CD4-positive, CD25-positive, alpha-beta regulatory T cell (primary cell): ENCODE data around the gene CCL8. TPM values are rescaled to one million over a fixed set of nuclear protein-coding genes. Genes with fewer than 3 reads are reported as not detected.

Experiments
- ATAC-seq, 2 donors: fragments of 150-1000 bp; cut with Tn5 transposase; one replicate each; pipeline ENCODE4 v1.10.0; 2021; ENCODE audit warnings: low read depth in 2 of 2, moderate number of reproducible peaks in 2 of 2, moderate library complexity in 1 of 2
- DNase-seq, 3 donors: peaks; one replicate each; pipeline versions ENCODE4 v3.0.0 to v3.0.0-alpha.2; 2012 to 2022; ENCODE audit warnings: mixed read lengths in 1 of 3
- H3K27ac ChIP-seq: one replicate; pipeline ENCODE4 v1.7.0; 2013; ENCODE audit warnings: mild to moderate bottlenecking, low read length; ENCODE audit not compliant: insufficient read depth, poor library complexity, severe bottlenecking
- H3K27me3 ChIP-seq: one replicate; pipeline ENCODE4 v1.7.0; 2013; ENCODE audit warnings: low read length; ENCODE audit not compliant: control insufficient read depth, insufficient read depth
- H3K36me3 ChIP-seq: one replicate; pipeline ENCODE4 v1.7.0; 2013; ENCODE audit warnings: mild to moderate bottlenecking, low read length, moderate library complexity; ENCODE audit not compliant: control insufficient read depth, insufficient read depth
- H3K4me1 ChIP-seq: 2 replicates; pipeline ENCODE4 v1.7.0; 2013; ENCODE audit warnings: mild to moderate bottlenecking, low read length; ENCODE audit not compliant: insufficient read depth, control insufficient read depth, poor library complexity, severe bottlenecking
- H3K4me3 ChIP-seq: one replicate; pipeline ENCODE4 v1.7.0; 2013; ENCODE audit warnings: low read depth, mild to moderate bottlenecking, low read length, moderate library complexity
- H3K9me3 ChIP-seq, 2 experiments: 1 replicate in 1 of 2; 2 replicates in 1 of 2; pipeline ENCODE4 v1.7.0; 2013; ENCODE audit warnings: low read length in 2 of 2, mild to moderate bottlenecking in 1 of 2, moderate library complexity in 1 of 2; ENCODE audit not compliant: control insufficient read depth in 2 of 2
- H3K27ac Mint-ChIP-seq, 3 donors: one replicate each; pipeline ENCODE4 v1.8.0; 2020 to 2022; ENCODE audit warnings: mild to moderate bottlenecking in 3 of 3, mixed read lengths in 3 of 3, moderate library complexity in 2 of 3
- H3K27me3 Mint-ChIP-seq: one replicate; pipeline ENCODE4 v1.8.0; 2022; ENCODE audit warnings: mild to moderate bottlenecking, mixed read lengths
- H3K36me3 Mint-ChIP-seq: one replicate; pipeline ENCODE4 v1.8.0; 2020; ENCODE audit warnings: mixed read lengths
- H3K4me1 Mint-ChIP-seq, 4 donors: one replicate each; pipeline ENCODE4 v1.8.0; 2020 to 2022; ENCODE audit warnings: mixed read lengths in 4 of 4, mild to moderate bottlenecking in 1 of 4
- H3K4me3 Mint-ChIP-seq, 4 donors: one replicate each; pipeline ENCODE4 v1.8.0; 2020 to 2022; ENCODE audit warnings: mild to moderate bottlenecking in 4 of 4, mixed read lengths in 4 of 4, moderate library complexity in 3 of 4
- H3K9me3 Mint-ChIP-seq, 7 donors: one replicate each; pipeline ENCODE4 v1.8.0; 2020 to 2022; ENCODE audit warnings: mixed read lengths in 7 of 7, mild to moderate bottlenecking in 3 of 7, moderate library complexity in 2 of 7
- polyA plus RNA-seq, 4 donors: library from polyadenylated mRNA; unstranded; fragments of 300-500 nt; fragmentation: Illumina TruSeq; gene quantifications; one replicate each; pipeline ENCODE4 v1.2.3, GENCODE V29; 2021
- total RNA-seq: library from RNA; stranded (reverse); gene quantifications from one replicate; pipeline ENCODE4 v1.2.3, GENCODE V29; 2022

The CCL8 gene
- total and polyA plus RNA-seq, 5 donors from 2014 or later: not detected

DNA sequence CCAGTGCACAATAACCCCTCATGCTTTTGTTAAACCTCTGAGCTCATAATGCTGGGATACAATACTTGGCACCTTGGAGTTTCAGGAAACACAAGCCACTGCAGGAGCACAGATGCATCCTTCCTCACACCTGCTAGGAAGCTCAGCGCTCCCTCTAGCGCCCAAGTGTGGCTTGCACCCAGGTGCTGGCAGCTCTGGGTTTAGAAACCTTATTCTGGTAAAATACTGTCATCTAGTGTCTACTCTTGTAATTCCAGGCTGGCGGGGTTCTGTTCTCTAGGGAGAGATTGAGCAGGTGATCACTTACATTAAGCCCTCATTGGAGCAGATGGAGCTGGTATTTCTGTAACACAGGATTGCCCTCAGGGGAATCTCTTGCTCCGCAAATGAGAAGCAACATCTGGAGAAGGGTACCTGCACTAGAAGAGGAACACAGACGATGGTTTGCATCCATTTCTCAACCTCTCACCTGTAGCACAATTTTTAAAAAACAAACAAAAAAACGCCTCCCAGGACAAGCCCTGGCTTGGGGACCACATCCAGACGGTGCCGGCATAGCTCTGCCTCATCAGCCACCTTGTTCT lies 42.3 kb downstream of the CCL8 start:
- peak in 1 of 2 donors; percentile 46 for ATAC-seq
- H3K36me3 Mint-ChIP-seq: no peaks in the 10 kb centered on the region

DNA sequence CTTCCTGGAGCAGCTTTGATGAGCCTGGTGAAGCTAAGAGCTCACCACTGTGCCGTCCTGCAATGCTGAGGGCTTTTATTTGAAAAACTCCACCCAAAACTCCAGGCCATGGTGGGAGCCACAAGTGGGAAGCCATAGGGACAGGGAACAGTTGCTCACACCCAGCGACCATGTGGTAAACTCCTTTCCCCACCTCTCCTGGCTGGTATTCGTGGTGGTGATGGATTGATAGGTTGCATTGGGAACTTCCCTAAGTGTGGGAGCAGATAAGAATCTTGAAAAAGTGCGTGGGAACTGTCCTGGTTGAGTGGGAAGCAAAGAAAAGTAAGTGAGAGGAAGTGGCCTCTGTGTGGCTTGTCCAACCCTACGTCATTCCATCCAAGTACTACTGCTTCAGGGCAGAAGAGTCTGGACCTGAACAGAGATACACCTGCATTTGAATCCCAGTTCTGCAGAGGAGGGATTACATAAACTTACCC lies 44.0 kb downstream of the CCL8 start, which contains the start of gene CCL1:
TSS of gene CCL1 (minus strand) at position 51 of the 479 bp plus-strand sequence. CDS start 72 bp downstream, outside the sequence.
- ATAC-seq (no peak), DNase-seq (no peak)
- H3K36me3 ChIP-seq: no peaks in the 10 kb centered on the region
- no peaks in the 10 kb centered on the region for H3K36me3 Mint-ChIP-seq
- no peak within 1 kb of the TSS for H3K27ac ChIP-seq
- no peak within 1 kb of the TSS for H3K27ac Mint-ChIP-seq
- peaks cover 11% of the 10 kb centered on the region for H3K27me3 Mint-ChIP-seq
- H3K9me3 ChIP-seq: no peaks in the 10 kb centered on the region
- no peaks in the 10 kb centered on the region for H3K4me1 ChIP-seq
- peaks cover 0 to 9% (median 6%) of the 10 kb centered on the region in 4 donors for H3K4me1 Mint-ChIP-seq
- no peaks in the 10 kb centered on the region for H3K9me3 Mint-ChIP-seq
- H3K27me3 ChIP-seq: peaks cover 7% of the 10 kb centered on the region
- H3K4me3 ChIP-seq: no peak within 1 kb of the TSS
- no peak within 1 kb of the TSS for H3K4me3 Mint-ChIP-seq

More for the DNA sequence above, 42.3 kb downstream of the CCL8 start:
- peaks cover 11% of the 10 kb centered on the region for H3K27me3 Mint-ChIP-seq
- peaks cover 0 to 9% (median 6%) of the 10 kb centered on the region in 4 donors for H3K4me1 Mint-ChIP-seq
- no peak overlapping the region for H3K27ac Mint-ChIP-seq
- Histone ChIP-seq H3K4me1 (no peaks in the 10 kb centered on the region), H3K9me3 (no peaks in the 10 kb centered on the region), H3K36me3 (no peaks in the 10 kb centered on the region), H3K27me3 (peaks cover 5% of the 10 kb centered on the region), H3K4me3 (no peak overlapping the region), H3K27ac (no peak overlapping the region)
- DNase-seq: peak in 2 of 3 donors; percentile 40 to 80
- peaks cover 0 to 1% (median 0%) of the 10 kb centered on the region in 7 donors for H3K9me3 Mint-ChIP-seq
- no peak overlapping the region for H3K4me3 Mint-ChIP-seq

DNA sequence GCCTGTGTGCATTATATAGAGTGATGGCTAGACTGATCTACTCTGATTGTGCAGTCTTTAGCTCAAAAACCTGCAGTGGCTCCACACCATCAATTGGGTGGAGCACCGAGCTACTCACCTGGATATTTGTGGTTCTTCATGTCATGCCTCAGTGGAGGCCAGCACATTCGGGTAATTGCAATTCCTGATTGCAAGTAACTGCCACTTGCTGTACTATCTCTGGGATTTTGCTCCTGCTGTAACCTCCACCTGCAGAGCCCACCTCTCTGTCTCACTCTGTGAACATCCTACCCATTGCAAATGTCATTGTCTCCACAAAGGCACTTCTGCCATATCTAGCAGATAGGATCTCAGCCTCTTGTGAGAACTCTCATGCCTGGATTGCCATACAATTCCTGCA lies 45.5 kb downstream of the CCL8 start:
- H3K27me3 Mint-ChIP-seq: peaks cover 11% of the 10 kb centered on the region

DNA sequence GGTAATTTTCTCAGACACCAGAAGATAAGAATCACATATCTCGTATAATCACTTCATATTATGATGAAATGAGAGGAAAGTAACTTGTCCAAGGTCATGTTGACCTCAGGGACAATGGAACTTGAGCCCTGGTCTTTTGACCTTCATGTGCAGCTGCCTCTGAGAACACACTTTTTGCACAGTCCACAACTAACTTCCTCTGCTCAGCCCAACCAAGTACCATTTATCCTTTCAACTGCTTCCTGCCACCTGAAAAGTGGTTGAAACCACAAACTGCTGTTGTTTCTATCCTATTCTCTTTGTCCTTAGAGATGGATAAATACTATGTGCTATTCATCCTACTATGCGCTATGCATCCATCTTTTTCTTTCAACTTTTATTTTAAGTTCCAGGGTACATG lies 46.1 kb downstream of the CCL8 start:
- H3K4me1 Mint-ChIP-seq: peaks cover 0 to 9% (median 6%) of the 10 kb centered on the region in 4 donors
- no peaks in the 10 kb centered on the region for H3K36me3 Mint-ChIP-seq
- peak in 1 of 3 donors; percentile 27 for DNase-seq
- Histone ChIP-seq H3K4me1 (no peaks in the 10 kb centered on the region), H3K27ac (no peak overlapping the region), H3K36me3 (no peaks in the 10 kb centered on the region), H3K4me3 (no peak overlapping the region), H3K27me3 (peaks cover 7% of the 10 kb centered on the region), H3K9me3 (no peaks in the 10 kb centered on the region)
- H3K9me3 Mint-ChIP-seq: no peaks in the 10 kb centered on the region
- ATAC-seq: no peak
- H3K27ac Mint-ChIP-seq: no peak overlapping the region
- no peak overlapping the region for H3K4me3 Mint-ChIP-seq
- peaks cover 11% of the 10 kb centered on the region for H3K27me3 Mint-ChIP-seq

More for the DNA sequence above, 45.5 kb downstream of the CCL8 start:
- H3K4me1 ChIP-seq: no peaks in the 10 kb centered on the region
- DNase-seq (no peak), ATAC-seq (no peak)
- H3K36me3 ChIP-seq: no peaks in the 10 kb centered on the region
- Mint-ChIP-seq H3K27ac (no peak overlapping the region), H3K9me3 (no peaks in the 10 kb centered on the region), H3K4me3 (no peak overlapping the region), H3K4me1 (peaks cover 0 to 9% (median 6%) of the 10 kb centered on the region in 4 donors), H3K36me3 (no peaks in the 10 kb centered on the region)
- H3K9me3 ChIP-seq: no peaks in the 10 kb centered on the region
- H3K27ac ChIP-seq: no peak overlapping the region
- H3K4me3 ChIP-seq: no peak overlapping the region
- H3K27me3 ChIP-seq: peaks cover 7% of the 10 kb centered on the region

DNA sequence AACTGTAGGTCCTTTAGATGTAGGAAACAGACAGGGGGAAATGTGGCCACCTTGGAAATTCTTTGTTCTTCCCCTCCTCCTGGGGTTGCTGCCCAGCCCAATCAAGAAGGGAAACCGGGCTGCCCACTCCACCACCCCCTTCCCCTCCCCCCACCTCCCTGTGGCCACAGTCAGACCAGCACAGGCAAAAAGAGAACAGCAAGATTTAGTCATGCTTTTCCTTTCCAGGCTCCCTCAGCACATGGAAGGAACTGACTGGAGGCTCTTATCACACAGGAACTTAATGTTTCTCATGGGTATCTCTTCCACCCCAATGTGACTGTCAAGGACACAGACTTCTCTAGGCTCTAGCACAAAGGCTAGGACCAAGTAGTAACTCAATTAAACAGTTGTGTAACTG lies 46.8 kb downstream of the CCL8 start:
- H3K9me3 ChIP-seq: no peaks in the 10 kb centered on the region
- H3K27me3 ChIP-seq: peaks cover 7% of the 10 kb centered on the region
- Mint-ChIP-seq H3K4me1 (peaks cover 0 to 9% (median 6%) of the 10 kb centered on the region in 4 donors), H3K36me3 (no peaks in the 10 kb centered on the region), H3K27me3 (peaks cover 11% of the 10 kb centered on the region), H3K9me3 (no peaks in the 10 kb centered on the region), H3K4me3 (no peak overlapping the region), H3K27ac (no peak overlapping the region)
- no peaks in the 10 kb centered on the region for H3K4me1 ChIP-seq
- H3K4me3 ChIP-seq: no peak overlapping the region
- DNase-seq (no peak), ATAC-seq (no peak)
- H3K36me3 ChIP-seq: no peaks in the 10 kb centered on the region
- H3K27ac ChIP-seq: no peak overlapping the region

DNA sequence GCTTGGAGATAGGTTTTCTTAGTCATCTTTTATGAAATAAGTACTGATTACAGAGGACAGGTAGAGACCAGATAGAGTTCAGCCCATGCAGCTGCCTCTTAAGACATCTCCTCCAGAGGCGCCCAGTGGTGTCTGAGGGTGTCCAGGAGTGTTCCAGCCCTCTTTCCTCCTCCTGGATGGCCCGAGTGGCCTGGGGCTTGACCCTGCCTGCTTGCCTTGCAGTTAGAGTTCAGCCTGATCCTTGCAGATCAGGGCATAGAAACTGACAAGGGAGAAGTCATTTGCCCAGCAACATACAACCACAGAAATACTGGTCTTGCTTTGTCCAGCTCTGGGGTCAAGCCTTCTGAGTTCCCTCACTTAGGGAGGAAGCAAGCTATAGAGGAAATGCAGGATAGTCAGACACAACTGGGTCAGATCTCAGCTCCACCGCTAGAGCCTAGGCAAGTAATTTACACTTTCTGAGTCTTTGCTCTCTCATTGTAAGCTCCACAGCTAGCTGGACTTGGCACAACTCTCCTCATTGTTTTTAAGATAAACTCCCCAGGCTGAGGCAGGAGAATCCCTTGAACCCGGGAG lies 47.4 kb downstream of the CCL8 start:
- no peak for ATAC-seq
- Histone ChIP-seq H3K4me3 (no peak overlapping the region), H3K9me3 (no peaks in the 10 kb centered on the region), H3K27me3 (peaks cover 7% of the 10 kb centered on the region), H3K36me3 (no peaks in the 10 kb centered on the region), H3K27ac (no peak overlapping the region), H3K4me1 (no peaks in the 10 kb centered on the region)
- no peak overlapping the region for H3K27ac Mint-ChIP-seq
- H3K27me3 Mint-ChIP-seq: peaks cover 11% of the 10 kb centered on the region
- no peaks in the 10 kb centered on the region for H3K9me3 Mint-ChIP-seq
- peaks cover 0 to 9% (median 6%) of the 10 kb centered on the region in 4 donors for H3K4me1 Mint-ChIP-seq
- DNase-seq: no peak
- no peaks in the 10 kb centered on the region for H3K36me3 Mint-ChIP-seq
- no peak overlapping the region for H3K4me3 Mint-ChIP-seq

DNA sequence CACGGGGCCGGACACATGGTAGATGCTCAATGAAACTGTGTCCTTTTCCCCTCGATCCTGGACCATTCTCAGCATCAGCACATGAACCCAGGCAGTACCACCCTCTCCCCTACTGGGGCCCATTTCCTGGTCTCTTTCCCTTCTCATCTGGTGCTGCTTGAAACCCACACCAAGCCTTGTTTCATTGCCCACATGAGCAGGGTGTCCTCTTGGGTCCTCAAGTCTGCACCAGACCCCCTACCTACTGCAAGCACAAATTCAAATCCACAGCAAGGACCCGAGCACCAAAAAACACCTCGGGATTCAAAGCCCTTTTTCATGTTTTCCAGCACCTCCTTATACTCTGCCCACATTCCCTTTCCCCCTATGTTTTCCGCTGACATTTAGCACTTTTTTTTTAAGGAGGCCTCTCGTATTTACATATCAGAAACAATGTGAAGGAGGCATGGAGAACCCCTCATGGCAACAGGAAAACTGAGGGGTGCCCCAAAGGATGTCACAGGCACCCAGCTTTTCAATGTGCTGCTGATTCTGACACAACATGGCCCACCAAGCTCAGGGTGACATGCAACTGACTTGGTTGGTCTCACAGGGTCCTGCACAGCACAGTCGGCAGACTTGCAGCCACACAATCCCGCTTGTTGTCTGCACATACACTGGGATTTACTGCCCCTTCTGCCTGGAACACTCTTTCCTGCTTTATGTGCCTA lies 48.4 kb downstream of the CCL8 start:
- Histone ChIP-seq H3K27ac (no peak overlapping the region), H3K9me3 (no peaks in the 10 kb centered on the region), H3K4me1 (no peaks in the 10 kb centered on the region), H3K36me3 (no peaks in the 10 kb centered on the region), H3K27me3 (peaks cover 7% of the 10 kb centered on the region), H3K4me3 (no peak overlapping the region)
- H3K27me3 Mint-ChIP-seq: peaks cover 11% of the 10 kb centered on the region
- no peaks in the 10 kb centered on the region for H3K9me3 Mint-ChIP-seq
- H3K4me1 Mint-ChIP-seq: peaks cover 0 to 9% (median 6%) of the 10 kb centered on the region in 4 donors
- no peaks in the 10 kb centered on the region for H3K36me3 Mint-ChIP-seq
- no peak overlapping the region for H3K4me3 Mint-ChIP-seq
- no peak for ATAC-seq
- DNase-seq: no peak
- H3K27ac Mint-ChIP-seq: no peak overlapping the region
